Natural killer cell (primary cell): ENCODE results near the gene PIEZO1. TPM values are rescaled to one million over a fixed set of nuclear protein-coding genes. Genes with fewer than 3 reads are reported as not detected.

Experiments
- ATAC-seq, 3 donors: fragments of 150-1000 bp in 2 of 3; fragments of 200-7000 bp in 1 of 3; cut with Tn5 transposase; 1 replicate in 1 of 3; 2 replicates in 2 of 3; pipeline ENCODE4 v1.10.0; 2021; ENCODE audit warnings: mild to moderate bottlenecking in 2 of 3, moderate library complexity in 2 of 3
- DNase-seq, 2 donors: peaks; one replicate each; pipeline versions ENCODE4 v3.0.0 to v3.0.0-alpha.2; 2013 to 2021; ENCODE audit warnings: mixed read lengths in 1 of 2
- H3K27ac ChIP-seq: one replicate; pipeline ENCODE4 v1.5.1; 2013; ENCODE audit warnings: mild to moderate bottlenecking, low read length
- H3K27me3 ChIP-seq: one replicate; pipeline ENCODE4 v1.6.1; 2013; ENCODE audit warnings: low read length; ENCODE audit not compliant: control insufficient read depth, insufficient read depth
- H3K36me3 ChIP-seq: one replicate; pipeline ENCODE4 v1.6.1; 2013; ENCODE audit warnings: low read length; ENCODE audit not compliant: control insufficient read depth, insufficient read depth
- H3K4me1 ChIP-seq: one replicate; pipeline ENCODE4 v1.6.1; 2013; ENCODE audit warnings: low read length; ENCODE audit not compliant: control insufficient read depth, insufficient read depth
- H3K4me3 ChIP-seq: one replicate; pipeline ENCODE4 v1.5.1; 2013; ENCODE audit warnings: low read length
- H3K9me3 ChIP-seq: one replicate; pipeline ENCODE4 v1.6.1; 2013; ENCODE audit warnings: low read length; ENCODE audit not compliant: control insufficient read depth, insufficient read depth
- H3K27ac Mint-ChIP-seq, 2 donors: one replicate each; pipeline ENCODE4 v1.8.0; 2022; ENCODE audit warnings: mild to moderate bottlenecking in 2 of 2, mixed read lengths in 2 of 2, moderate library complexity in 1 of 2
- H3K27me3 Mint-ChIP-seq, 2 donors: one replicate each; pipeline ENCODE4 v1.8.0; 2022; ENCODE audit warnings: low read depth in 2 of 2, mixed read lengths in 2 of 2
- H3K36me3 Mint-ChIP-seq: one replicate; pipeline ENCODE4 v1.8.0; 2022; ENCODE audit warnings: mixed read lengths
- H3K4me1 Mint-ChIP-seq, 2 donors: one replicate each; pipeline ENCODE4 v1.8.0; 2022; ENCODE audit warnings: mixed read lengths in 2 of 2
- H3K4me3 Mint-ChIP-seq: one replicate; pipeline ENCODE4 v1.8.0; 2022; ENCODE audit warnings: mild to moderate bottlenecking, moderate library complexity, mixed read lengths
- H3K9me3 Mint-ChIP-seq, 2 donors: one replicate each; pipeline ENCODE4 v1.8.0; 2022; ENCODE audit warnings: mixed read lengths in 2 of 2
- CTCF ChIP-seq: fragments of 200-600 bp; IDR thresholded peaks from one replicate; pipeline ENCODE4 v1.8.0; 2022; ENCODE audit warnings: antibody characterized with exemption
- WGBS: methylation state at CpG from one replicate; pipeline ENCODE4 v1.1.7; 2013; ENCODE audit warnings: missing lambda C conversion rate; ENCODE audit not compliant: insufficient coverage; 5-methylcytosine and 5-hydroxymethylcytosine counted together
- intact Hi-C: fragments of 100-400 bp; cut with micrococcal nuclease; formaldehyde crosslinking; loops from one replicate; pipeline ENCODE4 v1.14.2; 2022
- total RNA-seq, 4 donors: library from RNA; stranded (reverse); fragments of 120-200 nt in 1 of 4; gene quantifications; one replicate each; pipeline versions ENCODE4 v1.2.3 to v1.2.4, GENCODE V29; 2013 to 2022

Gene PIEZO1
- total RNA-seq, 3 donors from 2014 or later (not counting 1 experiment from before 2014, with no cell fraction given), result 172 to 197 (median 183) TPM

- H3K36me3 Mint-ChIP-seq, result no peaks in the 10 kb centered on the region
- no peak for DNase-seq
- ATAC-seq, result no peak
- intact Hi-C loops, result no loop called here
- TF ChIP-seq CTCF, result no peak
- H3K27ac Mint-ChIP-seq, result no peak overlapping the region
- no peak overlapping the region for H3K4me3 Mint-ChIP-seq
- Histone ChIP-seq H3K27me3 (no peaks in the 10 kb centered on the region), H3K9me3 (no peaks in the 10 kb centered on the region), H3K4me1 (peaks cover 2% of the 10 kb centered on the region), H3K27ac (no peak overlapping the region), H3K4me3 (no peak overlapping the region), H3K36me3 (peaks cover 14% of the 10 kb centered on the region)
- no peaks in the 10 kb centered on the region for H3K9me3 Mint-ChIP-seq
- no peaks in the 10 kb centered on the region for H3K27me3 Mint-ChIP-seq
- WGBS, result 91% methylated on average over 40 of the region's 40 CpGs
- H3K4me1 Mint-ChIP-seq, result no peaks in the 10 kb centered on the region
Observed at GRCh38 chr16:88817785-88818574, 33.0 kb upstream of the PIEZO1 start.

GRCh38 chr16:88816736-88817535 lies 31.9 kb upstream of the PIEZO1 start:
- TF ChIP-seq CTCF, result no peak
- 93% methylated on average over 41 of the region's 41 CpGs for WGBS
- peaks cover 6% of the 10 kb centered on the region for H3K36me3 ChIP-seq
- Mint-ChIP-seq H3K27ac (no peak overlapping the region), H3K4me3 (no peak overlapping the region), H3K4me1 (peaks cover 0 to 2% of the 10 kb centered on the region in 2 donors), H3K27me3 (no peaks in the 10 kb centered on the region), H3K9me3 (no peaks in the 10 kb centered on the region), H3K36me3 (no peaks in the 10 kb centered on the region)
- H3K9me3 ChIP-seq, result no peaks in the 10 kb centered on the region
- DNase-seq (no peak), ATAC-seq (no peak)
- H3K4me3 ChIP-seq, result no peak overlapping the region
- peaks cover 9% of the 10 kb centered on the region for H3K4me1 ChIP-seq
- intact Hi-C loops, result no loop called here
- no peaks in the 10 kb centered on the region for H3K27me3 ChIP-seq
- no peak overlapping the region for H3K27ac ChIP-seq

GRCh38 chr16:88815901-88816589 lies 31.0 kb upstream of the PIEZO1 start:
- TF ChIP-seq CTCF, result peak; percentile 60
- Histone ChIP-seq H3K27me3 (no peaks in the 10 kb centered on the region), H3K4me3 (no peak overlapping the region), H3K9me3 (no peaks in the 10 kb centered on the region), H3K36me3 (no peaks in the 10 kb centered on the region), H3K27ac (no peak overlapping the region), H3K4me1 (peaks cover 11% of the 10 kb centered on the region)
- WGBS, result 57% methylated on average over 19 of the region's 19 CpGs
- no peaks in the 10 kb centered on the region for H3K36me3 Mint-ChIP-seq
- H3K27me3 Mint-ChIP-seq, result no peaks in the 10 kb centered on the region
- intact Hi-C loops, result no loop called here
- H3K27ac Mint-ChIP-seq, result no peak overlapping the region
- H3K4me3 Mint-ChIP-seq, result no peak overlapping the region
- H3K4me1 Mint-ChIP-seq, result peaks cover 4 to 9% of the 10 kb centered on the region in 2 donors
- ATAC-seq (no peak), DNase-seq (peak; percentile 36 to 70)
- H3K9me3 Mint-ChIP-seq, result no peaks in the 10 kb centered on the region
